Suprapubic skin (tissue), 3 donors: ENCODE measurements around the gene APOB.

Source experiments
- EP300 ChIP-seq: sonication (generic); formaldehyde crosslinking; IDR thresholded peaks from one replicate; pipeline ENCODE4 v1.6.1; 2017; ENCODE audit warnings: antibody characterized with exemption
- POLR2A ChIP-seq, 2 donors: fragments of 450-650 bp; IDR thresholded peaks; one replicate each; pipeline ENCODE4 v1.6.1; 2017; ENCODE audit warnings: antibody characterized with exemption in 2 of 2, mild to moderate bottlenecking in 2 of 2, moderate library complexity in 2 of 2
- TF ChIP-seq, protein P1 (sequence below), 2 donors: fragments of 200-600 bp in 1 of 2; fragments of 450-650 bp in 1 of 2; sonication (generic) in 1 of 2; IDR thresholded peaks; one replicate each; pipeline ENCODE4 v1.5.1; 2016 to 2019; ENCODE audit warnings: antibody characterized with exemption in 2 of 2, mild to moderate bottlenecking in 1 of 2, moderate library complexity in 1 of 2

DNA sequence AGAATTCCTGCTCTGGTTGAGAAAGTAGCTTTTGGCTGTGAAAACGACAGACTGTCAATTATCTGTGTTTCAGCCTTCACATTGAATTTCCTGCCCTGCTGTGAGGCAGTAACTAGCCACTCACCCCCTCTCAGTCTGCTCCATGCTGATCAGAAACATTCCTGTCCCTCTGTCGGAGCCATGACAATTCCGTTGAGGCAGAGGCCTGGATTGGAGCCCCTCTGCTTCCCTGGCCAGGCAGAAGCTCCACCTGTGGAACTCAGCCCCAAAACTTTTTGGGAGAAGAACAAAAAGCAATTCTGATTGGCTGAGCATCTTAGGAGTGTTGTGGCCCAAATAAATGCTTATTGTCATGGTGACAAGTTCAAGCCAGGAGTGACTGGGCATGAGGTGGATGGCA, 60.0 kb downstream of the APOB start:
- TF ChIP-seq EP300 (no peak), POLR2A (IDR thresholded peaks at IDR 0.05) (no peak)
- TF ChIP-seq, protein P1, sequence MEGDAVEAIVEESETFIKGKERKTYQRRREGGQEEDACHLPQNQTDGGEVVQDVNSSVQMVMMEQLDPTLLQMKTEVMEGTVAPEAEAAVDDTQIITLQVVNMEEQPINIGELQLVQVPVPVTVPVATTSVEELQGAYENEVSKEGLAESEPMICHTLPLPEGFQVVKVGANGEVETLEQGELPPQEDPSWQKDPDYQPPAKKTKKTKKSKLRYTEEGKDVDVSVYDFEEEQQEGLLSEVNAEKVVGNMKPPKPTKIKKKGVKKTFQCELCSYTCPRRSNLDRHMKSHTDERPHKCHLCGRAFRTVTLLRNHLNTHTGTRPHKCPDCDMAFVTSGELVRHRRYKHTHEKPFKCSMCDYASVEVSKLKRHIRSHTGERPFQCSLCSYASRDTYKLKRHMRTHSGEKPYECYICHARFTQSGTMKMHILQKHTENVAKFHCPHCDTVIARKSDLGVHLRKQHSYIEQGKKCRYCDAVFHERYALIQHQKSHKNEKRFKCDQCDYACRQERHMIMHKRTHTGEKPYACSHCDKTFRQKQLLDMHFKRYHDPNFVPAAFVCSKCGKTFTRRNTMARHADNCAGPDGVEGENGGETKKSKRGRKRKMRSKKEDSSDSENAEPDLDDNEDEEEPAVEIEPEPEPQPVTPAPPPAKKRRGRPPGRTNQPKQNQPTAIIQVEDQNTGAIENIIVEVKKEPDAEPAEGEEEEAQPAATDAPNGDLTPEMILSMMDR (IDR thresholded peaks at IDR 0.05) = no peak
